ENCODE measurements around the gene PTPRM. TPM values are rescaled to one million over a fixed set of nuclear protein-coding genes. Genes with fewer than 3 reads are reported as not detected.

Gene PTPRM
- total RNA-seq, 1 experiment from 2014 or later: 1.6 TPM

DNA sequence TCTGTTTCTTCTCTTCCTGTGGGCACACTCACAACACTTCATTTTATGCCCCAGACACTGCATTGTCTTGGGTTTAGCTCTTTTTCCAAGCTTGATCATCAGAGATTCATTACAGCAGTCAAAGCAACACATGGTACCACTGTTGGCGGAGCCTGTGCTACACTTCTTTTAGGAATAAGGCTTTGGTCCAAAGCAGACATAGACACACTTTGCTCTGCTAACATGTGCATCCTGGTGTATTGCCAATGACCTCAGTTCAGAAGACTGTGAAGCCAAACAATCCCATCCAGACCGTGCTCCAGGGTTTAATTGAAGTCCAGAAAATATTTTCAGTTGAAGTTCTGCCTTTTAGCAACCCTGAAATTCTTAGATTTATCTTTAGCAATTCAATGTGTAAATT lies 687.5 kb downstream of the PTPRM start:
- BruUV-seq (replicated peaks): no TSS peak
- Histone ChIP-seq H3K36me3 (ENCODE audit: control insufficient read depth, insufficient read depth, low read length) (no peaks in the 10 kb centered on the region), H3K9me3 (ENCODE audit: control insufficient read depth, insufficient read depth, low read depth, low read length) (no peaks in the 10 kb centered on the region), H3K4me3 (ENCODE audit: low read depth in 2 of 2, low read length in 2 of 2) (no peak overlapping the region), H3K27me3 (ENCODE audit: control insufficient read depth, insufficient read depth, low read length) (peaks cover under 1% of the 10 kb centered on the region; the same call in 1 of the 2 replicates), H3K4me1 (ENCODE audit: control insufficient read depth, insufficient read depth, low read length) (no peaks in the 10 kb centered on the region), H3K27ac (ENCODE audit: low read length) (no peak overlapping the region)
- intact Hi-C loops (cut with micrococcal nuclease; ENCODE audit: unreplicated experiment) (no loop called here), in situ Hi-C loops (cut with HindIII; ENCODE audit: low pct_unique_long_range_greater_than_20kb, low sequenced_read_pairs) (no loop called here)
- TF ChIP-seq, protein P1, sequence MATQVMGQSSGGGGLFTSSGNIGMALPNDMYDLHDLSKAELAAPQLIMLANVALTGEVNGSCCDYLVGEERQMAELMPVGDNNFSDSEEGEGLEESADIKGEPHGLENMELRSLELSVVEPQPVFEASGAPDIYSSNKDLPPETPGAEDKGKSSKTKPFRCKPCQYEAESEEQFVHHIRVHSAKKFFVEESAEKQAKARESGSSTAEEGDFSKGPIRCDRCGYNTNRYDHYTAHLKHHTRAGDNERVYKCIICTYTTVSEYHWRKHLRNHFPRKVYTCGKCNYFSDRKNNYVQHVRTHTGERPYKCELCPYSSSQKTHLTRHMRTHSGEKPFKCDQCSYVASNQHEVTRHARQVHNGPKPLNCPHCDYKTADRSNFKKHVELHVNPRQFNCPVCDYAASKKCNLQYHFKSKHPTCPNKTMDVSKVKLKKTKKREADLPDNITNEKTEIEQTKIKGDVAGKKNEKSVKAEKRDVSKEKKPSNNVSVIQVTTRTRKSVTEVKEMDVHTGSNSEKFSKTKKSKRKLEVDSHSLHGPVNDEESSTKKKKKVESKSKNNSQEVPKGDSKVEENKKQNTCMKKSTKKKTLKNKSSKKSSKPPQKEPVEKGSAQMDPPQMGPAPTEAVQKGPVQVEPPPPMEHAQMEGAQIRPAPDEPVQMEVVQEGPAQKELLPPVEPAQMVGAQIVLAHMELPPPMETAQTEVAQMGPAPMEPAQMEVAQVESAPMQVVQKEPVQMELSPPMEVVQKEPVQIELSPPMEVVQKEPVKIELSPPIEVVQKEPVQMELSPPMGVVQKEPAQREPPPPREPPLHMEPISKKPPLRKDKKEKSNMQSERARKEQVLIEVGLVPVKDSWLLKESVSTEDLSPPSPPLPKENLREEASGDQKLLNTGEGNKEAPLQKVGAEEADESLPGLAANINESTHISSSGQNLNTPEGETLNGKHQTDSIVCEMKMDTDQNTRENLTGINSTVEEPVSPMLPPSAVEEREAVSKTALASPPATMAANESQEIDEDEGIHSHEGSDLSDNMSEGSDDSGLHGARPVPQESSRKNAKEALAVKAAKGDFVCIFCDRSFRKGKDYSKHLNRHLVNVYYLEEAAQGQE (IDR thresholded peaks at IDR 0.05; ENCODE audit: insufficient read depth in 1 of 2, low read depth in 2 of 2, low read length in 1 of 2): no peak
- TF ChIP-seq POLR2AphosphoS5 (IDR thresholded peaks at IDR 0.05; ENCODE audit: low read depth, low read length) (no peak), SIN3A (IDR thresholded peaks at IDR 0.05; ENCODE audit: borderline replicate concordance, insufficient read depth, low read depth, low read length) (no peak), TCF7L2 (IDR thresholded peaks at IDR 0.05; ENCODE audit: low read depth, low read length) (no peak)
- TF ChIP-seq, protein P2, sequence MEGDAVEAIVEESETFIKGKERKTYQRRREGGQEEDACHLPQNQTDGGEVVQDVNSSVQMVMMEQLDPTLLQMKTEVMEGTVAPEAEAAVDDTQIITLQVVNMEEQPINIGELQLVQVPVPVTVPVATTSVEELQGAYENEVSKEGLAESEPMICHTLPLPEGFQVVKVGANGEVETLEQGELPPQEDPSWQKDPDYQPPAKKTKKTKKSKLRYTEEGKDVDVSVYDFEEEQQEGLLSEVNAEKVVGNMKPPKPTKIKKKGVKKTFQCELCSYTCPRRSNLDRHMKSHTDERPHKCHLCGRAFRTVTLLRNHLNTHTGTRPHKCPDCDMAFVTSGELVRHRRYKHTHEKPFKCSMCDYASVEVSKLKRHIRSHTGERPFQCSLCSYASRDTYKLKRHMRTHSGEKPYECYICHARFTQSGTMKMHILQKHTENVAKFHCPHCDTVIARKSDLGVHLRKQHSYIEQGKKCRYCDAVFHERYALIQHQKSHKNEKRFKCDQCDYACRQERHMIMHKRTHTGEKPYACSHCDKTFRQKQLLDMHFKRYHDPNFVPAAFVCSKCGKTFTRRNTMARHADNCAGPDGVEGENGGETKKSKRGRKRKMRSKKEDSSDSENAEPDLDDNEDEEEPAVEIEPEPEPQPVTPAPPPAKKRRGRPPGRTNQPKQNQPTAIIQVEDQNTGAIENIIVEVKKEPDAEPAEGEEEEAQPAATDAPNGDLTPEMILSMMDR (IDR thresholded peaks at IDR 0.05): no peak
- ChIA-PET CTCF (no interaction called here), POLR2A (no interaction called here)
- DNase-seq (ENCODE audit: low read depth, low spot score) (no peak), ATAC-seq (no peak)

DNA sequence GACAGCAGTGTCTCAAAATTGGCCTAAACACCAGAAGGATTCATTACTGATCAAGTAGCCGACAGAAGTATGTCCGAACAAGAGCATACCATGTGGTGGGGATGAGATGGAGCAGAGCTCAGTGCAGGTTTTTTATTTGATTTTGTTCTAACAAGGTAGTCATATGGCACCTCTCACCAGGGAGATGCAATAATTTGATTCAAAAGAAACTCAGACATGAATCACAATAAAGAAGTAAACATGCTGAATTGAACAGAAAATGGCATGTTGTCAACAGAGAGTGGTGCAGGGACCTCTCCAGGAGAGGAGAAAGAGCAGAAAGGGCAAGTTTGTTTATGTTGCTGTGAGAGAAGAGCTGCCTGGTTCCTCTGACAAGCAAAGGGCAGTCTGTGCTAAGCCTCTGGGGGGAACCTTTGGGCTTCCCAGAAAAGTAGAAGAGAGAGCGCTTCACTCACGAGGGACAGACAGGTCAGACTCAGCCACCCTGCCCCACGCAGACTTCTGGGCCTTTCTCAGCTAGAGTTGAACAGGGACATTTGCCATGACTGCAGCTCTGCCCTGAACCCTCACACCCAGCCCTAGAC lies 690.8 kb downstream of the PTPRM start:
- Histone ChIP-seq H3K36me3 (ENCODE audit: control insufficient read depth, insufficient read depth, low read length) (no peaks in the 10 kb centered on the region), H3K4me1 (ENCODE audit: control insufficient read depth, insufficient read depth, low read length) (no peaks in the 10 kb centered on the region), H3K27me3 (ENCODE audit: control insufficient read depth, insufficient read depth, low read length) (no peaks in the 10 kb centered on the region; the same call in 1 of the 2 replicates), H3K4me3 (ENCODE audit: low read depth in 2 of 2, low read length in 2 of 2) (no peak overlapping the region), H3K27ac (ENCODE audit: low read length) (no peak overlapping the region), H3K9me3 (ENCODE audit: control insufficient read depth, insufficient read depth, low read depth, low read length) (no peaks in the 10 kb centered on the region)
- DNase-seq (ENCODE audit: low read depth, low spot score) (no peak), ATAC-seq (no peak)
- BruUV-seq (replicated peaks): no TSS peak
- ChIA-PET CTCF (no interaction called here), POLR2A (no interaction called here)
- intact Hi-C loops (cut with micrococcal nuclease; ENCODE audit: unreplicated experiment) (no loop called here), in situ Hi-C loops (cut with HindIII; ENCODE audit: low pct_unique_long_range_greater_than_20kb, low sequenced_read_pairs) (no loop called here)
- TF ChIP-seq, protein P2 (IDR thresholded peaks at IDR 0.05): no peak
- TF ChIP-seq TCF7L2 (IDR thresholded peaks at IDR 0.05; ENCODE audit: low read depth, low read length): no peak
- TF ChIP-seq SIN3A (IDR thresholded peaks at IDR 0.05; ENCODE audit: borderline replicate concordance, insufficient read depth, low read depth, low read length): no peak
- TF ChIP-seq, protein P1 (IDR thresholded peaks at IDR 0.05; ENCODE audit: insufficient read depth in 1 of 2, low read depth in 2 of 2, low read length in 1 of 2): no peak
- TF ChIP-seq POLR2AphosphoS5 (IDR thresholded peaks at IDR 0.05; ENCODE audit: low read depth, low read length): no peak

Data from Panc1 (cell line).